ENCODE results near the gene KIAA1671. TPM values are rescaled to one million over a fixed set of nuclear protein-coding genes. Genes with fewer than 3 reads are reported as not detected.
A peak's percentile ranks its signal among the peaks of the same experiment; 100 is the strongest.

Gene KIAA1671
- total and polyA plus RNA-seq, 4 donors, result 8.7 to 35.9 (median 19.1) TPM

DNA sequence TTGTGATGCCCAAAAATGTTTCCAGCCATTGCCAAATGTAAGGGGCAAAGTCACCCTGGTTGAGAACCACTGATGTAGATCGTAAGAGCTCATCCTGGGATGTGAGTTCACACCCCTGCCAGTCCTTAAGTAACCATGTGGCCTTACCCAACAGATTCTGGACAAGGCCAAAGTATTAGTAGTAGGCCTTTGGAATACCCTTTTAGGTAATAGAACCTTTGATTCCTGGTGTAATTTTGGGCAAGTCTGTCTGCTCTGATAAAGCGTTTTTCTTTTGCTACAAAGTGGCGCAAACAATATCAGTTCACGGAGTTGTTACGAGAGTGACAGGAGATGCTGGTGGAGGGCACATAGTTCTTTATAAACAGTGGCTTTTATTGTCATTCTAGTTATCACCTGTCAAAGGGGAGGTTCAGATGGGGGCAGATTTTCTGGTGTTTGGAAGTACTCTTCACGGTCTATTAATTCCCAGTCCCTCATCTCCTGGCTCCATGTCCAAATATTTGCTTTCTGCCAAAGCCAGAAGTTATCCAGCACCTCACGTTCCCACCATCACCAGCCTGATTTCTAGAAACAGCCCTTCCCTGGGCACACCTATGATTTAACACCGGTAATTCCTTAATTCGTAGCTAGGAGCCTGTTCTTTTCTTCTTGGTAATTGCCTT is 173.3 kb downstream of the KIAA1671 start:
- no peak overlapping the region for H3K9ac ChIP-seq (ENCODE audit: low read depth in 1 of 2, low read length in 2 of 2)
- 48% methylated on average over 9 of the region's 9 CpGs for WGBS
- peaks cover 1 to 29% (median 12%) of the 10 kb centered on the region in 4 donors for H3K4me1 ChIP-seq (ENCODE audit: control insufficient read depth in 4 of 4, insufficient read depth in 4 of 4, low read length in 3 of 4)
- TF ChIP-seq HNF4G (IDR thresholded peaks at IDR 0.05) (peak; percentile 43), HNF4A (conservative IDR thresholded peaks at IDR 0.05) (peak; percentile 72 to 79), RAD21 (IDR thresholded peaks at IDR 0.05) (no peak), MAX (IDR thresholded peaks at IDR 0.05) (peak; percentile 38), JUND (IDR thresholded peaks at IDR 0.05) (peak in 1 of 2 donors; percentile 54), NR2F2 (IDR thresholded peaks at IDR 0.05) (no peak), RXRA (IDR thresholded peaks at IDR 0.05) (peak; percentile 22 to 70), SP1 (IDR thresholded peaks at IDR 0.05) (peak; percentile 37), EGR1 (IDR thresholded peaks at IDR 0.05; ENCODE audit: low read depth in 2 of 2) (no peak), FOXA1 (IDR thresholded peaks at IDR 0.05) (no peak), CTCF (IDR thresholded peaks at IDR 0.05; ENCODE audit: low read depth, low read length, missing input control) (no peak)
- H3K36me3 ChIP-seq (ENCODE audit: control insufficient read depth in 4 of 4, insufficient read depth in 3 of 4, low read depth in 1 of 4, low read length in 3 of 4), result peaks cover 0 to 5% (median 2%) of the 10 kb centered on the region in 4 donors
- H3K27ac ChIP-seq (ENCODE audit: low read depth in 1 of 2, low read length in 2 of 2), result peak overlapping the region; percentile 19 to 45
- H3K4me3 ChIP-seq (ENCODE audit: low read depth in 1 of 3, low read length in 3 of 3), result no peak overlapping the region
- no peaks in the 10 kb centered on the region for H3K9me3 ChIP-seq (ENCODE audit: control insufficient read depth in 4 of 4, low read length in 3 of 4)
- DNase-seq (ENCODE audit: low spot score), result no peak
- H3K27me3 ChIP-seq (ENCODE audit: control insufficient read depth in 4 of 4, insufficient read depth in 4 of 4, low read length in 3 of 4), result no peaks in the 10 kb centered on the region

GRCh38 chr22:25126510-25126909 is 174.0 kb downstream of the KIAA1671 start:
- Histone ChIP-seq H3K9me3 (ENCODE audit: control insufficient read depth in 4 of 4, low read length in 3 of 4) (no peaks in the 10 kb centered on the region), H3K27me3 (ENCODE audit: control insufficient read depth in 4 of 4, insufficient read depth in 4 of 4, low read length in 3 of 4) (no peaks in the 10 kb centered on the region), H3K4me1 (ENCODE audit: control insufficient read depth in 4 of 4, insufficient read depth in 4 of 4, low read length in 3 of 4) (peaks cover 6 to 32% (median 15%) of the 10 kb centered on the region in 4 donors), H3K36me3 (ENCODE audit: control insufficient read depth in 4 of 4, insufficient read depth in 3 of 4, low read depth in 1 of 4, low read length in 3 of 4) (peaks cover 0 to 5% (median 2%) of the 10 kb centered on the region in 4 donors), H3K27ac (ENCODE audit: low read depth in 1 of 2, low read length in 2 of 2) (no peak overlapping the region), H3K4me3 (ENCODE audit: low read depth in 1 of 3, low read length in 3 of 3) (no peak overlapping the region), H3K9ac (ENCODE audit: low read depth in 1 of 2, low read length in 2 of 2) (no peak overlapping the region)
- WGBS, result 95% methylated on average over 1 of the region's 1 CpG
- no peak for TF ChIP-seq SP1 (IDR thresholded peaks at IDR 0.05)
- TF ChIP-seq YY1 (IDR thresholded peaks at IDR 0.05), result no peak
- TF ChIP-seq CTCF (IDR thresholded peaks at IDR 0.05; ENCODE audit: low read depth, low read length, missing input control), result no peak
- TF ChIP-seq ATF3 (IDR thresholded peaks at IDR 0.05), result no peak
- TF ChIP-seq JUND (IDR thresholded peaks at IDR 0.05), result no peak
- no peak for TF ChIP-seq GABPA (IDR thresholded peaks at IDR 0.05 in 1 of 2, conservative IDR thresholded peaks at IDR 0.05 in 1 of 2)
- no peak for TF ChIP-seq HNF4G (IDR thresholded peaks at IDR 0.05)
- TF ChIP-seq RAD21 (IDR thresholded peaks at IDR 0.05), result no peak
- no peak for TF ChIP-seq TAF1 (conservative IDR thresholded peaks at IDR 0.05)
- TF ChIP-seq FOXA1 (IDR thresholded peaks at IDR 0.05), result no peak
- TF ChIP-seq NR2F2 (IDR thresholded peaks at IDR 0.05), result no peak
- TF ChIP-seq HNF4A (conservative IDR thresholded peaks at IDR 0.05), result no peak
- TF ChIP-seq, protein P1, sequence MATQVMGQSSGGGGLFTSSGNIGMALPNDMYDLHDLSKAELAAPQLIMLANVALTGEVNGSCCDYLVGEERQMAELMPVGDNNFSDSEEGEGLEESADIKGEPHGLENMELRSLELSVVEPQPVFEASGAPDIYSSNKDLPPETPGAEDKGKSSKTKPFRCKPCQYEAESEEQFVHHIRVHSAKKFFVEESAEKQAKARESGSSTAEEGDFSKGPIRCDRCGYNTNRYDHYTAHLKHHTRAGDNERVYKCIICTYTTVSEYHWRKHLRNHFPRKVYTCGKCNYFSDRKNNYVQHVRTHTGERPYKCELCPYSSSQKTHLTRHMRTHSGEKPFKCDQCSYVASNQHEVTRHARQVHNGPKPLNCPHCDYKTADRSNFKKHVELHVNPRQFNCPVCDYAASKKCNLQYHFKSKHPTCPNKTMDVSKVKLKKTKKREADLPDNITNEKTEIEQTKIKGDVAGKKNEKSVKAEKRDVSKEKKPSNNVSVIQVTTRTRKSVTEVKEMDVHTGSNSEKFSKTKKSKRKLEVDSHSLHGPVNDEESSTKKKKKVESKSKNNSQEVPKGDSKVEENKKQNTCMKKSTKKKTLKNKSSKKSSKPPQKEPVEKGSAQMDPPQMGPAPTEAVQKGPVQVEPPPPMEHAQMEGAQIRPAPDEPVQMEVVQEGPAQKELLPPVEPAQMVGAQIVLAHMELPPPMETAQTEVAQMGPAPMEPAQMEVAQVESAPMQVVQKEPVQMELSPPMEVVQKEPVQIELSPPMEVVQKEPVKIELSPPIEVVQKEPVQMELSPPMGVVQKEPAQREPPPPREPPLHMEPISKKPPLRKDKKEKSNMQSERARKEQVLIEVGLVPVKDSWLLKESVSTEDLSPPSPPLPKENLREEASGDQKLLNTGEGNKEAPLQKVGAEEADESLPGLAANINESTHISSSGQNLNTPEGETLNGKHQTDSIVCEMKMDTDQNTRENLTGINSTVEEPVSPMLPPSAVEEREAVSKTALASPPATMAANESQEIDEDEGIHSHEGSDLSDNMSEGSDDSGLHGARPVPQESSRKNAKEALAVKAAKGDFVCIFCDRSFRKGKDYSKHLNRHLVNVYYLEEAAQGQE (IDR thresholded peaks at IDR 0.05), result no peak
- TF ChIP-seq EGR1 (IDR thresholded peaks at IDR 0.05; ENCODE audit: low read depth in 2 of 2), result no peak
- no peak for TF ChIP-seq ZBTB33 (IDR thresholded peaks at IDR 0.05)
- no peak for TF ChIP-seq FOXA2 (IDR thresholded peaks at IDR 0.05)
- TF ChIP-seq RXRA (IDR thresholded peaks at IDR 0.05), result no peak
- no peak for DNase-seq (ENCODE audit: low spot score)

All from liver (tissue), 9 donors.